NT2/D1 (cell line): ENCODE data around the gene TMEM190.

Source experiments
- SUZ12 ChIP-seq: IDR thresholded peaks from 2 replicates; pipeline ENCODE4 v1.6.1; 2011; ENCODE audit not compliant: insufficient read length, insufficient read depth; ENCODE audit errors: extremely low read depth
- YY1 ChIP-seq: IDR thresholded peaks from 2 replicates; pipeline ENCODE4 v1.6.1; 2011; ENCODE audit not compliant: insufficient read length, insufficient read depth
- ZNF274 ChIP-seq: IDR thresholded peaks from 2 replicates; pipeline ENCODE4 v1.6.1; 2011; ENCODE audit warnings: mild to moderate bottlenecking, low read depth, low read length

DNA sequence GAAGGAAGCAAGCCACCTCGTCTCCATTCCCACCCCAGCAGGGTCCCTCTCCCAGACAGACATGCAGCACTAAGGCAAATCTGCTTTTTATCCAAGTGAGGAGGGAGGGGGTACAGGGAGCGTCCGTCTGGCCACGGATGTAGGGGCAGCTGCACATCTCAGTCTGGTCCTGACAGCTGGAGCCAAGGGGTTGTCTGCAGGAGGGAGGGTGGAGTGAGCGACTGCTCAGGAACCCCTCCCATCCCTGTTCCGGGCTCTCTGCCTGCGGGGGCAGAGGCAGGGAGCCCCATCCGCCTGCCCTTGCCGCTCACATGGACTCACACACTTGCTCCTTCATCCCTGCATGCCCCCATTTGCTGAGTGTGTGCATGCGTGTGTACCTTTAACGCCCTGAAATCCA is 2.5 kb downstream of the TMEM190 start:
- TF ChIP-seq SUZ12 (no peak), ZNF274 (no peak), YY1 (no peak)
